Type B pancreatic cell (in vitro differentiated cells): ENCODE results near the gene AP1S3. TPM values are rescaled to one million over a fixed set of nuclear protein-coding genes. Genes with fewer than 3 reads are reported as not detected.

Experiments used
- DNase-seq: peaks from one replicate; pipeline ENCODE4 v3.0.0; 2021; ENCODE audit warnings: mixed read lengths; ENCODE audit not compliant: unreplicated experiment; ENCODE audit errors: extremely low spot score
- H3K27ac Mint-ChIP-seq: 2 replicates; pipeline ENCODE4 v1.8.0; 2021; ENCODE audit warnings: mild to moderate bottlenecking, mixed read lengths
- H3K27me3 Mint-ChIP-seq: 2 replicates; pipeline ENCODE4 v1.8.0; 2021; ENCODE audit warnings: mixed read lengths
- H3K36me3 Mint-ChIP-seq: 2 replicates; pipeline ENCODE4 v1.8.0; 2021; ENCODE audit warnings: mixed read lengths
- H3K4me1 Mint-ChIP-seq: one replicate; pipeline ENCODE4 v1.8.0; 2021; ENCODE audit warnings: mixed read lengths; ENCODE audit not compliant: unreplicated experiment
- H3K4me3 Mint-ChIP-seq: 2 replicates; pipeline ENCODE4 v1.8.0; 2021; ENCODE audit warnings: mild to moderate bottlenecking, mixed read lengths
- H3K9me3 Mint-ChIP-seq: 2 replicates; pipeline ENCODE4 v1.8.0; 2021; ENCODE audit warnings: mixed read lengths
- total RNA-seq: library from RNA; stranded (reverse); gene quantifications from 2 replicates; pipeline ENCODE4 v1.2.1, GENCODE V29; 2021; ENCODE audit warnings: low replicate concordance
- TF ChIP-seq, protein P1 (sequence below): fragments of 200-600 bp; sonication (generic); conservative IDR thresholded peaks from 2 replicates; pipeline ENCODE4 v1.5.0; 2021; ENCODE audit warnings: antibody characterized with exemption, mild to moderate bottlenecking

Gene AP1S3
- total RNA-seq, 1 donor from 2014 or later = 7.8 TPM

DNA sequence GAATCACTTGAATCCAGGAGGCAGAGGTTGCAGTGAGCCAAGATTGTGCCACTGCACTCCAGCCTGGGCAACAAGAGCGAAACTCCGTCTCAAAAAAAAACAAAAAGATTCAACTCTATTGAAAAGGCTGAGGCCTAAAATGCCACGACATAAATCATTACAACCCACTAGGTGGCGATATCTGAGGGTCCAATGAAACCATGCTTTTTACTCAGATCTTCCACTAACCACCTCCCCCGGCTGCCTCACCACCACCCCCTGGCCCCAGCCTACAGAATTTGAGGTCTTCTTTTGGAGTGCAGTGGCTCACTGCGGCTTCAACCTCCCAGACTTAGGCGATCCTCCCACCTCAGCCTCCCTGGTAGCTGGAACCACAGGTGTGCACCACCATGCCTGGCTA lies 57.5 kb downstream of the AP1S3 start:
- Mint-ChIP-seq H3K27ac (no peak overlapping the region), H3K4me3 (no peak overlapping the region), H3K36me3 (peaks cover 12% of the 10 kb centered on the region), H3K27me3 (no peaks in the 10 kb centered on the region), H3K4me1 (no peaks in the 10 kb centered on the region), H3K9me3 (peaks cover 5% of the 10 kb centered on the region)
- TF ChIP-seq, protein P1, sequence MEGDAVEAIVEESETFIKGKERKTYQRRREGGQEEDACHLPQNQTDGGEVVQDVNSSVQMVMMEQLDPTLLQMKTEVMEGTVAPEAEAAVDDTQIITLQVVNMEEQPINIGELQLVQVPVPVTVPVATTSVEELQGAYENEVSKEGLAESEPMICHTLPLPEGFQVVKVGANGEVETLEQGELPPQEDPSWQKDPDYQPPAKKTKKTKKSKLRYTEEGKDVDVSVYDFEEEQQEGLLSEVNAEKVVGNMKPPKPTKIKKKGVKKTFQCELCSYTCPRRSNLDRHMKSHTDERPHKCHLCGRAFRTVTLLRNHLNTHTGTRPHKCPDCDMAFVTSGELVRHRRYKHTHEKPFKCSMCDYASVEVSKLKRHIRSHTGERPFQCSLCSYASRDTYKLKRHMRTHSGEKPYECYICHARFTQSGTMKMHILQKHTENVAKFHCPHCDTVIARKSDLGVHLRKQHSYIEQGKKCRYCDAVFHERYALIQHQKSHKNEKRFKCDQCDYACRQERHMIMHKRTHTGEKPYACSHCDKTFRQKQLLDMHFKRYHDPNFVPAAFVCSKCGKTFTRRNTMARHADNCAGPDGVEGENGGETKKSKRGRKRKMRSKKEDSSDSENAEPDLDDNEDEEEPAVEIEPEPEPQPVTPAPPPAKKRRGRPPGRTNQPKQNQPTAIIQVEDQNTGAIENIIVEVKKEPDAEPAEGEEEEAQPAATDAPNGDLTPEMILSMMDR = peak; percentile 60
- no peak for DNase-seq

DNA sequence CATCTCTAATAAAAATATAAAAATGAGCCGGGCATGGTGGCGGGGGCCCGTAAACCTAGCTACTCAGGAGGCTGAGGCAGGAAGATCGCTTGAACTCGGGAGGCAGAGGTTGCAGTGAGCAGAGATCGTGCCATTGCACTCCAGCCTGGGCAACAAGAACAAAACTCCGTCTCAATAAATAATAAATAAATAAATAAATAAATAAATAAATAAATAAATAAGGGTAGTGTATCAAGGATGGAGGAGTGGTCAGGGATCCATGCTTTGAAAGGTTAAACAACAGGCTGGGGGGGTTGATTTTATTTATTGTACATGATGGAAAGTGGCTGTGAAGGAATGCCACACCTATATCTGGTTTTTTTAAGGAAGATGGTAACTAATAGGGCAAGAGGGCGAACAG lies 63.2 kb downstream of the AP1S3 start:
- H3K27ac Mint-ChIP-seq = no peak overlapping the region
- TF ChIP-seq, protein P1 = no peak
- no peaks in the 10 kb centered on the region for H3K9me3 Mint-ChIP-seq
- no peak overlapping the region for H3K4me3 Mint-ChIP-seq
- no peaks in the 10 kb centered on the region for H3K4me1 Mint-ChIP-seq
- DNase-seq = no peak
- H3K27me3 Mint-ChIP-seq = no peaks in the 10 kb centered on the region
- peaks cover 13% of the 10 kb centered on the region for H3K36me3 Mint-ChIP-seq

DNA sequence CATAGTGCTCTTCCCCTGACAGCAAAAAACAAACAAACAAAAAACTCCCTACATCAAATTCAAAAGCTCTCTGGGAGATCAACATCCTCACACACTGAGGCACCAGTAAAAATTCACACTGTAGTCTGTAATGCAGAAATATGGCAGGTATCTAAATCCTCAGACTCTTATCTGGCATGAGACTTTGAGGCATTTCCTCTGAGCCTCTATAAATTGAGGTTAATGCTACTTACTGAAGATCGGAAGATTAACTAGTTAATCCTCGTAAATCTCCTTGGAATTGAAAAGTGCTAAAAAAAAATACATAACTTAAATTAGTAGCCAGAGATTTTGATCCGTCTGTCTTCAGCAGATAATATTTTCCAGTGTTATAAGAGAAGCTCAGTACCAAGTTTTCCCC lies 65.0 kb downstream of the AP1S3 start:
- peaks cover 15% of the 10 kb centered on the region for H3K36me3 Mint-ChIP-seq
- H3K4me1 Mint-ChIP-seq = no peaks in the 10 kb centered on the region
- H3K4me3 Mint-ChIP-seq = no peak overlapping the region
- H3K27me3 Mint-ChIP-seq = no peaks in the 10 kb centered on the region
- no peak overlapping the region for H3K27ac Mint-ChIP-seq
- H3K9me3 Mint-ChIP-seq = peaks cover 1% of the 10 kb centered on the region
- no peak for DNase-seq
- TF ChIP-seq, protein P1 = no peak

DNA sequence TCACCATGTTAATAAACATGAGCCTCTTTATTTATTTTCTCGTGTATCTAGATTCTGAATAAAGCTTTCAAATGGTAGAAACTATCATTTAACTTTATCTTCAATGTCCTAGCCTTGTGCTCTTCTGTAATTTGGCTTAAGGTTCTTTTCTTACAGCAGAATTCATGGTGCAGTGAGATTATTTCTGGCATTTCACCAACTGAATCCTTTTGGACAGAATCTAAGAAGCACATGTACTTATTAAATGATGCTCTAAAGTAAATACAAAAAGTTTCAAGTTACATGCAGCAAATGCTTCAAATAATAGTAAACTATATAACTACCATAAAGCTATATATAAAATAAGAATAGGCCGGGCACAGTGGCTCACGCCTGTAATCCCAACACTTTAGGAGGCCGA lies 65.9 kb downstream of the AP1S3 start:
- no peak for DNase-seq
- Mint-ChIP-seq H3K9me3 (peaks cover 5% of the 10 kb centered on the region), H3K27me3 (no peaks in the 10 kb centered on the region), H3K36me3 (peaks cover 18% of the 10 kb centered on the region), H3K4me1 (no peaks in the 10 kb centered on the region), H3K27ac (no peak overlapping the region), H3K4me3 (no peak overlapping the region)
- TF ChIP-seq, protein P1 = no peak

DNA sequence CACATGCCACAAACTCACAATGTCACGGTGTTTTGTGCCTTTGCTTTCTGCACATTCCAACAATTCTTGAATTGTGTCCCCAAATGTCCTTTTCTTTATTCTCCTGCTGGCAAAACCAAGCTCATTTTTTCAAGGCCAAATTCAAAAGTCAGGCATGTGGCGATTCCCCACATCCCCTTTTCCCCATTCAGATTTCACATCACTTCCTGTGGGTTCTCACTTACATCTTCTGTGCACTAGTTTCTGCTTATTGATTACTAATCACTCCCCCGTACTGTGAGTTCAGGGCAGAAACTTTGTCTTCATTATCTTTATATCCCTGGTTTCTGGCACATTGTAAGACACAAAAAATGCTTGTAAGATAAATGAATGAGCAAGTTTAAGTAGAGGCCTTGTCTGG lies 69.2 kb downstream of the AP1S3 start:
- Mint-ChIP-seq H3K4me1 (peaks cover 7% of the 10 kb centered on the region), H3K4me3 (no peak overlapping the region), H3K27ac (no peak overlapping the region), H3K9me3 (peaks cover 5% of the 10 kb centered on the region), H3K27me3 (no peaks in the 10 kb centered on the region), H3K36me3 (peaks cover 9% of the 10 kb centered on the region)
- TF ChIP-seq, protein P1 = no peak
- DNase-seq = no peak

GRCh38 chr2:223767341-223767740 lies 70.0 kb downstream of the AP1S3 start:
- DNase-seq = no peak
- no peak overlapping the region for H3K4me3 Mint-ChIP-seq
- H3K4me1 Mint-ChIP-seq = peaks cover 7% of the 10 kb centered on the region
- H3K36me3 Mint-ChIP-seq = peaks cover 9% of the 10 kb centered on the region
- no peaks in the 10 kb centered on the region for H3K27me3 Mint-ChIP-seq
- no peak overlapping the region for H3K27ac Mint-ChIP-seq
- TF ChIP-seq, protein P1 = no peak
- peaks cover 5% of the 10 kb centered on the region for H3K9me3 Mint-ChIP-seq
